Activated T-helper 17 cell treated with anti-CD3 and anti-CD28 coated beads, Interleukin-2, amount 50 U/mL, for 72 hours (primary cell): ENCODE data around the gene TGFBR1. TPM values are rescaled to one million over a fixed set of nuclear protein-coding genes. Genes with fewer than 3 reads are reported as not detected.
A peak's percentile ranks its signal among the peaks of the same experiment; 100 is the strongest.

ENCODE experiments used
- ATAC-seq: fragments of 150-1000 bp; cut with Tn5 transposase; replicated peaks from 2 replicates; pipeline ENCODE4 v1.10.0; 2021; ENCODE audit warnings: mild to moderate bottlenecking, moderate library complexity
- H3K27ac Mint-ChIP-seq: one replicate; pipeline ENCODE4 v1.8.0; 2022; ENCODE audit warnings: mixed read lengths
- H3K27me3 Mint-ChIP-seq: one replicate; pipeline ENCODE4 v1.8.0; 2022; ENCODE audit warnings: mixed read lengths
- H3K36me3 Mint-ChIP-seq: one replicate; pipeline ENCODE4 v1.8.0; 2022; ENCODE audit warnings: low read depth, mild to moderate bottlenecking, mixed read lengths
- H3K4me1 Mint-ChIP-seq: one replicate; pipeline ENCODE4 v1.8.0; 2022; ENCODE audit warnings: mixed read lengths
- H3K4me3 Mint-ChIP-seq: one replicate; pipeline ENCODE4 v1.8.0; 2022; ENCODE audit warnings: mild to moderate bottlenecking, mixed read lengths
- H3K9me3 Mint-ChIP-seq: one replicate; pipeline ENCODE4 v1.8.0; 2022; ENCODE audit warnings: mixed read lengths
- total RNA-seq, 2 donors: library from RNA; stranded (reverse); gene quantifications; one replicate each; pipeline ENCODE4 v1.2.3, GENCODE V29; 2022

The TGFBR1 gene
- total RNA-seq, 2 donors from 2014 or later: 56.0 to 56.3 TPM

DNA sequence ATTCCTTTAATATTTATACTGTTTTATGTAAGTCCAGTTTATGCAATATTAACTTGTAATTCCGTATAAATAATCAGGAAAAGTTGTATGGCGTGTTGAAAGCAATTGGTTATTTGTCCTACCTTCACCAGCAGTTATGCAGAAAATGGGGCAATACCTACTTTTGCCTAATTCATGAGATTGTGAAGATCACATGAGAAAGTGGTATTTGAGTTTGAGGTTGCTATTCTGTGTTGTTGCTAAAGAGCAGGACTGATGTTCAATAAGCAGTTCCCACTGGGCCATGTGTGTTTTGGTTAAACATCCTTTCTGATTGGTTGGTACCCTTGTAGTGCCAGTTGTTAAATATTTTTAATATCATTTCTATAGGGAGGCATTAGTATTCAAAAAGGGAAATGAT lies 3.2 kb downstream of the TGFBR1 start:
- H3K36me3 Mint-ChIP-seq: peaks cover 18% of the 10 kb centered on the region
- no peaks in the 10 kb centered on the region for H3K9me3 Mint-ChIP-seq
- H3K27ac Mint-ChIP-seq: peak overlapping the region; percentile 2
- H3K27me3 Mint-ChIP-seq: no peaks in the 10 kb centered on the region
- no peak for ATAC-seq
- H3K4me1 Mint-ChIP-seq: peaks cover 55% of the 10 kb centered on the region
- H3K4me3 Mint-ChIP-seq: peak overlapping the region; percentile 90

DNA sequence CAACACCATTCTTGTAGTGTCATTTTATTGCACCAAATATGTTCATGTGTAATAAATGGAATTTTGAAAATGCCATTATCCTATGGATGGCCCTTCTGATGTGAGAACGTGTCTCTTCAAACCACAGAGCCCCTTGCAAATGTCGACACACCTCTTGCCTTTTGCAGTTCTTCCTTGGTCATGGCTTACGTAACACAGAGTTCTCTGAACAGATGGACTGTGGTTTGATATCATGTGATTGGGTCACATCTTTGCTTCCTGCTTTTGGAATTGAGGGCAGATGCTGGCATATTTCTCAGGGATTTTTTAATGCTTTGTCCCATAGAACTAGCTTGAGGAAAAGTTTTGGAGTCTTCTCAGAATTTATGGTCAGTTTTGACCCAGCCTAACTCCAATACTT lies 4.6 kb downstream of the TGFBR1 start:
- Mint-ChIP-seq H3K4me3 (peak overlapping the region; percentile 90), H3K36me3 (peaks cover 13% of the 10 kb centered on the region), H3K4me1 (peaks cover 57% of the 10 kb centered on the region), H3K9me3 (no peaks in the 10 kb centered on the region), H3K27ac (no peak overlapping the region), H3K27me3 (no peaks in the 10 kb centered on the region)
- ATAC-seq: no peak

DNA sequence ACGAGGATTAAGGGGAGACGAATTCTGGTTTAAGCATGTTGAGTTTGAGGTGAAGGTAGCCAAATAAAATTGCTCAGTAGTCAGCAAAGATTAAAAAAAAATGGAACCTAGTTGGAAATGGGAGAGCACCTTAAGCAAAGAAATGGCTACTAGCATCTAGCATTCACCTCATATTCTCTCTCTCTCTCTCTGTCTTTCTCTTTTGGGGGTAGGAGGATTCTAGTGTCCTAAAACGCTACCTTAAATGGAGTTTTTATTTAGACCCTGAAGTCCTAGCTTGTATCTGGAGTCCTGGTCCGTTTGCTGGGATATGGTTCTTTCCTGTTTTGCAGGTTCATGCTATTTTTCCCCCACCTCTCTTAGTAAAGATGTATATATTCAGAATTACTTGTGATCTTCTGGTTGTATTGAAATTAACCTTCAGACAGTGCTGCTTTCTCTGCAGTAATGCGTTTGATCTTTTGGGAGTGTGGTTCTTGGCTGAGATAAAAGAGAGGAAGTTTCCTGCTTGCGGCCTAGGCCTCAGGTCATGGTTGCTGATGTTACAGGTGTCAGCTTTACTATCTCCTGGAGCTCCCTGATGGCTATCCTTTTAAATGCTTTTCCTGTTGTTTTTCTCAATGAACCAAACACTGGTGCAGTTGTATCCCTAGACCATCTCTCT lies 8.0 kb downstream of the TGFBR1 start:
- Mint-ChIP-seq H3K27ac (peak overlapping the region; percentile 63), H3K9me3 (no peaks in the 10 kb centered on the region), H3K4me1 (peaks cover 55% of the 10 kb centered on the region), H3K27me3 (no peaks in the 10 kb centered on the region), H3K36me3 (peaks cover 7% of the 10 kb centered on the region), H3K4me3 (peak overlapping the region; percentile 73)
- peak; percentile 84 for ATAC-seq

DNA sequence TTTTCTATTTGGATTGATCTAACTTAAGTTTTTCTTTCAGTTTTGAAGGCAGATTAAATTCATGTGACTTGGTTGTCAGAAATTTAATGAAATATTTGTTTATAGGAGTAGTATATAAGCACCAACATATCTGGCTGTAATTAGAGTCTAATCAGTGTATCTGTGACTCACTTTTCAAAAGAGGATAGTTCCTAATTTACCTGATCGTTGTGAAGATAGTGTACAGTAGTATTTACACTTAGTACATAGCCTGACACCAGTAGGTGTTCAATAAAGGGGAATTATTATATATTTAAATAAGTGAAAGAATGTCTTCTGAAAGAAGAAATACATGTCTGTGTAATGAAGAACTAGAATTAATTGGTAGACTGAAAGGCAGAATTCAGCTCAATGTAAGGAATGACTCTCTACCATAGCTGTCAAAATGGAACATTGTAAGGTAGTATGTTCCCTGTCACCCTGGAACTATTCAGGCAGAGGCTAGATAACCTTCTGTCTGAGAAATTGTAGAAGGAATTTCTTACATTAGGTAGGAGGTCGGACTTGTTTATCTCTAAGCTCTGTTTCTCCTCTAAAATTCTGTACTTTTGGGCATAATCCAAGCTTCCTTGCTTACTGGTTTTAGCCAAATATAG lies 8.6 kb downstream of the TGFBR1 start:
- peak; percentile 38 for ATAC-seq
- Mint-ChIP-seq H3K27me3 (no peaks in the 10 kb centered on the region), H3K36me3 (peaks cover 7% of the 10 kb centered on the region), H3K4me3 (peak overlapping the region; percentile 73), H3K4me1 (peaks cover 55% of the 10 kb centered on the region), H3K27ac (peak overlapping the region; percentile 63), H3K9me3 (no peaks in the 10 kb centered on the region)

DNA sequence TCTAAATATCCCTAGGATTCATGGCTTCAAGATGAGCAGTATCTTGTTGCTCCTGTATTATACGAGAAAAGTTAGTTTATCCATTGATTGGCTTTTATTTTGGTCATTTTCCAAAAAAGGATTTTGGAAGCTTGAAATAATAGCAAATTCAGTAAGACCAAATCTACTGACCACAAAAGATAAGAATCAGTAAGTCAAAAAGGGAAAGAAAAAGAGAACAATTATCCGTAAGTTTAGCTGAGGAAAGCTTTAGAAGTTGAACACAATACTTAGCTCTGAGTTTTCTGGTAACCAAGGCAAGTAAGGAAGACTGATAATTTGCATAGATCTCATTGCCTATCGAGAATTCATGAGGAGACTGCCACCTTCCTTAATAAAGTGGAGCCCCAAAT lies 9.1 kb downstream of the TGFBR1 start:
- ATAC-seq: no peak
- H3K27ac Mint-ChIP-seq: peak overlapping the region; percentile 34
- H3K4me3 Mint-ChIP-seq: peak overlapping the region; percentile 73
- H3K27me3 Mint-ChIP-seq: no peaks in the 10 kb centered on the region
- peaks cover 54% of the 10 kb centered on the region for H3K4me1 Mint-ChIP-seq
- H3K9me3 Mint-ChIP-seq: no peaks in the 10 kb centered on the region
- peaks cover 7% of the 10 kb centered on the region for H3K36me3 Mint-ChIP-seq

DNA sequence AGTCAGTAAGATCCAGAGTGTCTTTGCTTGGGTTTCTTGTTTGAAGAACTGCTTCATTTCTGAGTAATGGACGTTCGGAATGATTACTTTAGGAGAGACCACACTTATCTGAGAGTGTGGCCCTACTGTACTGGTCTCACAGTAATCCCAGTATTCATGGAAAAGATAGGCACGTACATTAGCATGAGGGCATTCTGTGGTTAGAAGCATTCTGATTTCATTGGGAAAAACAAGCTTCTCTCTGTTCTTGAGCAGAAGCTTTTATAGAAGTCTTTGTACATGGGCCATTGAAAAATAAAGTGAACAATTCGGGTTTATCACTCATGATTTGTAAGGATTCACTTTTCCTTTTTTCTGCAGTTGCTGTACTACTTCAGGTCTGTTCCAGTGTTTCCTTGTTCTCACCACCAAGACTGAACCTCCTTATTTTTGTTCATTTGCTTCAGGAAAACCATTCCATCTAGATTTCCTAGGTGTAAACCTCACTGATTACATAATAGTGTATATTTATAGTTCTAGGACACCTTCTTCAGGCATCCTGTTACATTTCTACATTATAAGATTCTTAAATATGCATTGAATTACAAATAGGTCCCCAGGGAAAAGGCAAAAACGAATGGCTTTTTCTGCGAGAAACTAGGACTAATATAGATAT lies 10.1 kb downstream of the TGFBR1 start:
- no peak for ATAC-seq
- Mint-ChIP-seq H3K4me1 (peaks cover 59% of the 10 kb centered on the region), H3K36me3 (peaks cover 5% of the 10 kb centered on the region), H3K27me3 (no peaks in the 10 kb centered on the region), H3K27ac (no peak overlapping the region), H3K9me3 (no peaks in the 10 kb centered on the region), H3K4me3 (no peak overlapping the region)

DNA sequence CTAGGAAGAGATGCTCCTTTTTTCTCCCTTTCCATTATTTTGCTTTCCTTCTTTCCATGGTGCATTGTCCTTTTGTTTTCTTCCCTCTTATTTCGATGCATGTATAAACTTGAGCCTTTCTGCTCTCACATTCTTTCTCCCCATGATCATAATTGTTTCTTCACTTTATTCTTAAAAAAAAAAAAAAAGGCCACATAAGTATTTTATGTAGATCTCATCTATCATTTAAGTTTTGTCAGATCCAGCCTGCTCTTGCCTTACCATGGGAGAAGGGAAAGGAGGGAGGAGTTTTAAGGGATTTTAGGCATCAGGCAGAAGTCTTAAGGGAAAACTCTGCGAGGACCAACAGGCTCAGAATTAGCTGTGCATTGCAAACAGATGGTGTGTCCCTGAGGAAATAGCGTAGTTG lies 11.1 kb downstream of the TGFBR1 start:
- Mint-ChIP-seq H3K36me3 (no peaks in the 10 kb centered on the region), H3K27ac (no peak overlapping the region), H3K4me3 (no peak overlapping the region), H3K4me1 (peaks cover 64% of the 10 kb centered on the region), H3K27me3 (no peaks in the 10 kb centered on the region), H3K9me3 (no peaks in the 10 kb centered on the region)
- no peak for ATAC-seq

DNA sequence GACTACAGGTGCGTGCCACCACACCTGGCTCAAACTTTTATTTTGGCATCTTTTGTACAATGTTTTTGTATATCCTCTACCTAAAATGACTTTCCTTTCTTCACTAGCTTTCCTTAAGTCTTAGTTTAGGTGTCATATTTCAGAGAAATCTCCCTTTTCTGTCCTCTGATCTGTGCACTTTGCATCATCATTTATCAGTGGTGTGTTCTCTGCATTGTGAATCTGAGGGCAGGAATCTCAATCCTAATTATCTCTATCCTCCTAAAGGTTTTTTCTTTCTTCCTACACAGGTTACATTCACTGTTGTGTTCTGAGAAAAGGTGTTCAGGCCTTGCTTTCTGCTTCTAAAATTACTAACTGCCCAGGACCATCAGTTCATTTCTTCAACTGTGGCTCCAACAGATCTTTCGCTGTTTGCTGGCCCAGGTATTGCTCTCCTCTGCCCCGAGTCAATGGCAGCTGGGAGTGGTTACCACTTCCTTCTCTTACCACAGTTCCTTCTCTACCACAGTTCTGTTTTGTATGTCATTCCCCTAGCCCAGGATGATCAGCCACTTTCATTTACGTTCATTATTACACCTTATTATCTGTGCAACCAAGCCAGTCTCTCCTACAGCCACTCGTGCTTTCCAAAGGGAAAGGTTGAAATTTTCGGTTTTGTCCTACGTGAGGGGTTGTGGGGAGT lies 14.0 kb downstream of the TGFBR1 start:
- peaks cover 61% of the 10 kb centered on the region for H3K4me1 Mint-ChIP-seq
- H3K27me3 Mint-ChIP-seq: no peaks in the 10 kb centered on the region
- peak; percentile 99 for ATAC-seq
- H3K4me3 Mint-ChIP-seq: peak overlapping the region; percentile 69
- H3K27ac Mint-ChIP-seq: peak overlapping the region; percentile 55
- peaks cover 6% of the 10 kb centered on the region for H3K36me3 Mint-ChIP-seq
- no peaks in the 10 kb centered on the region for H3K9me3 Mint-ChIP-seq

DNA sequence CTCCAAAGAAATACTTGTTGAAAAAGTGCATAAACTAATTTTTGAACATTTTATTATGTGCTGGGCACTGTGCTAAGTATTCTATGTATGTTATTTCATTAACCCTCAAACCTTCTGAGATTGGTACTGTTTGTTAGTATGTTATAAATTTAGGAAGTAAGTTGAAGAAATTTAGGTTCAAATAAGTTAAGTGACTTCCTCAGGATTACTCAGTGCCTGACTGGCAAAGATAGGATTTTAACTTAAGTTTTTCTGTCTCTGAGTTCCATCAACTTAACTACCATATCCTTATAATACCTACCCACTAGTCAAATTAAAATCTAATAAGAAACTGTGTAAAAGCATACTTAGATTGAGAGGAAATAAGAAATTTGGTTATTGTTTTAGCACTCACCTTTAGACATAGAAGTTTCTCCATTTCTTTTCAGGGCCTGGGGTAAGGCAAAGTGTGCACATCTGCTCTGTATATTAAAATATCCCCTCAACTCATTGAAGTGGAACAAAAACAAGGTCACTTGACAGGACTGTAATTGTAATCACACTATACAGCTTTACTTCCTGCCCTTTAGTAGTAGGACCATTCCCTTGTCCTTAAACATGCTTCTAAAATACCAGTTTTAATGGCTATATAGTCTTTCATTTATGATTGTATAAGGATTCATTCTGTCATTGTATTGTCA lies 15.2 kb downstream of the TGFBR1 start:
- H3K4me3 Mint-ChIP-seq: peak overlapping the region; percentile 69
- no peaks in the 10 kb centered on the region for H3K9me3 Mint-ChIP-seq
- peaks cover 6% of the 10 kb centered on the region for H3K36me3 Mint-ChIP-seq
- H3K27ac Mint-ChIP-seq: peak overlapping the region; percentile 48
- H3K4me1 Mint-ChIP-seq: peaks cover 56% of the 10 kb centered on the region
- H3K27me3 Mint-ChIP-seq: no peaks in the 10 kb centered on the region
- ATAC-seq: no peak

DNA sequence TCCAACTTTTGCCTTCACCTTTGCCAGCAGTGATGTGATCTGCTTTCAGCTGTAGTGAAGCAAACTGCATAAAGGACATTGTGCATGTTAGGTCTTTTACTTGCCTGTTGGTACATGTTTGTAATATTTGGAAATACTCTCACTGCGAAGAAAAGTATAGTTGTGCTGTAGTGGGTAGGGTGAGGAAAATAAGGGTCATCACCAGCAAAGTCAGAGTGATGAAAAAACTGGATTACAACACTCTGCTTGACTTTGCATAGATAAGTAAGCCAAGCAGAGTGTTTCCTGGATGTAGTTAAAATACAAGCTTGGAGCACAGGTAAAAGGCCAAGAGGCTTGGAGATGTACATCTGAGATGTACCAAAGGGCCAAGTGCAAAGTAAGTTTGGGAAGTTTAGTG lies 16.7 kb downstream of the TGFBR1 start:
- no peak for ATAC-seq
- peaks cover 6% of the 10 kb centered on the region for H3K36me3 Mint-ChIP-seq
- no peaks in the 10 kb centered on the region for H3K27me3 Mint-ChIP-seq
- H3K27ac Mint-ChIP-seq: no peak overlapping the region
- no peak overlapping the region for H3K4me3 Mint-ChIP-seq
- peaks cover 54% of the 10 kb centered on the region for H3K4me1 Mint-ChIP-seq
- H3K9me3 Mint-ChIP-seq: no peaks in the 10 kb centered on the region

DNA sequence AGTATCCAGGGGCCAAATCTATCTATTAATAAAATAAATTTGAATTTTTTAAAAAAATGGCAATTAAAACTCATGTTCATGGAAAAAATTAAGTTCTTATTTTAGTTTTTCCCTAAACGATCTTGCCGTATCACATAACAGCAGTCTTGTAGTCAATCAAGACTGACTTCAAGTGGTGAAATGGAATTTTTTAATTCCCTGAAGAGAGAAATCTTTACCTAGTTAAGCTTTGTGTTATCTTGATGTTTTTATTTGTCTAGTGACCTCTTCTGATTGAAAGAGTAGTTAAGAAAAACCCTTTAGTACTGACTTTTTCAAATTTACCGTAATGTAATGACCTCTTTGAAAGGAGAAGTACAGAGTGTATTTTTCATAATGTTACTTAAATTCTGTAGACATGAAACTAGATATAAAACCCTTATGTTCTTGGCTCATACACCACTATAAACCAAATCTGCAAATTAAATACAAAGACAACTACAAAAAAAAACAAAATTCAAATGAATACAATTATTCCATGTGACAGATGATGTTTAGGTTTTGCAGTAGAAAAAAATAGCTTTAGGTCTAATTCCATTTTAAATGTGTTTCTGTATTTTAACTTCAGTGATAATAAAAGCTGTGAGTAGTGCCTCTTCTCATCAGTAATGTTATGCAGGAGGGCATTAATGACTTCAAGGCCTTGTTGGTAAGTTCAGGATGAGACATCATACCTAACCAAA lies 19.8 kb downstream of the TGFBR1 start:
- H3K4me3 Mint-ChIP-seq: no peak overlapping the region
- no peak overlapping the region for H3K27ac Mint-ChIP-seq
- H3K36me3 Mint-ChIP-seq: peaks cover 22% of the 10 kb centered on the region
- ATAC-seq: no peak
- H3K4me1 Mint-ChIP-seq: peaks cover 56% of the 10 kb centered on the region
- no peaks in the 10 kb centered on the region for H3K27me3 Mint-ChIP-seq
- H3K9me3 Mint-ChIP-seq: no peaks in the 10 kb centered on the region

DNA sequence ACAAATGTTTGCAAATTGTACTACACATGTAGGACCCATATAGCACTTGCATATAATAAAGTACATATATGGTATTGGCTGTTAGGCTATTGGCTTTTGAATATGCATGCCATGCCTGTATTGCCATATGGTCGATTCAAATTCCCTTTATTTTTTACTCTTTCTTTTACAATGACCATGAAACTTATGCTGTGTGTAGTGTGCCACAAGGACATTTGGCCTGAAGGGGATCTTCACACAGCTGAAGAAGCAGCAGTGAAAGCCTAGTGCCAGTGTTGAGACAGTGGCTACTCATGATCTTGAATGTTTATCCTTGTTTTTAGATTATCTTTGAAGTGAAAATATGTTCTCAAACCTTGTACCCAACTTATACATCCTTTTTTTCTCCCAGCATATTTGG lies 20.5 kb downstream of the TGFBR1 start:
- Mint-ChIP-seq H3K4me1 (peaks cover 49% of the 10 kb centered on the region), H3K27me3 (no peaks in the 10 kb centered on the region), H3K27ac (no peak overlapping the region), H3K9me3 (no peaks in the 10 kb centered on the region), H3K4me3 (no peak overlapping the region), H3K36me3 (peaks cover 29% of the 10 kb centered on the region)
- ATAC-seq: no peak

DNA sequence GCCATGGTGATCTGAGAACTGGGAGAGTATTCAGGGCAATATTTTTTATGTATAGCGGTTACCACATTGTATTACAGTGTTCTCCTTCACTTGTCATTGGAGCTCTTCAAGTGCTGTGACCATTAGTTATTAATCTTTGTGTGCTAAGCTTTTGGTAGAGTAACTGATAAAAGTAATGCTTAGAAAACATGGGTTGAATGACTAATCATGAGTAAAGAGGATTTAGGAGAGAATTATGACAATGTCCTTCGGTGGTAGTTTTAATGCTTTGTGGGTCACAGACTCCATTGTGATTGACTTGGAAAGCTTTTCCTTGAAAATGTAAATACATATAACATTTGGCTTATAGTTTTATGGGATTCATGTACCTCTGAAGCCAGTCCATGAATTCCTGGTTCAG lies 21.4 kb downstream of the TGFBR1 start:
- Mint-ChIP-seq H3K27ac (no peak overlapping the region), H3K4me1 (peaks cover 47% of the 10 kb centered on the region), H3K9me3 (no peaks in the 10 kb centered on the region), H3K36me3 (peaks cover 37% of the 10 kb centered on the region), H3K27me3 (no peaks in the 10 kb centered on the region), H3K4me3 (no peak overlapping the region)
- ATAC-seq: peak; percentile 37
